NOMO-1 treated with dmso at 0.1 percent for 144 hours (cell line): ENCODE results near the gene NFIC.
A peak's percentile ranks its signal among the peaks of the same experiment; 100 is the strongest.
"Not testable (repeated sequence)": the region's sequence is repeated elsewhere in the genome, so short reads cannot be mapped to it uniquely, and the experiment has no call there.

Experiments
- DNase-seq: peaks from one replicate; lab custom pipeline; 2025; ENCODE audit not compliant: unreplicated experiment; lab: John Stamatoyannopoulos, UW

The NFIC gene

DNA sequence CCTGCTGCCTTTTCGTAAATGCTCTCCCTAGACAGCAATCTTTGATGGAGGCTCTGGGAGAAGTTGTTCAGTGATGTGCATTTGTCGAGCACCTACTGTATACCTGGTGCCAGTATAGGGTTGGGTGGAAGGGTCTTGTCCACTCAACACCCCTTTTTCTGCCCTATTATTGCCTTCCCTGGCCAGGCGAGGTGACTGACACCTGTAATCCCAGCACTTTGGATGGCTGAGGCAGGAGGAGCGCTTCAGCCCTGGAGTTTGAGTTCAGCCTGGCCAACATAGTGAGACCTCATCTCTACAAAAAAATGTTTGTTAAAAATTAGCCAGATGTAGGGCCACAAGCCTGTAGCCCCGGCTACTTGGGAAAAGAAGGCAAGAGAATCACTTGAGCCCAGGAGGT, 49.3 kb downstream of the NFIC start:
- DNase-seq: no peak

DNA sequence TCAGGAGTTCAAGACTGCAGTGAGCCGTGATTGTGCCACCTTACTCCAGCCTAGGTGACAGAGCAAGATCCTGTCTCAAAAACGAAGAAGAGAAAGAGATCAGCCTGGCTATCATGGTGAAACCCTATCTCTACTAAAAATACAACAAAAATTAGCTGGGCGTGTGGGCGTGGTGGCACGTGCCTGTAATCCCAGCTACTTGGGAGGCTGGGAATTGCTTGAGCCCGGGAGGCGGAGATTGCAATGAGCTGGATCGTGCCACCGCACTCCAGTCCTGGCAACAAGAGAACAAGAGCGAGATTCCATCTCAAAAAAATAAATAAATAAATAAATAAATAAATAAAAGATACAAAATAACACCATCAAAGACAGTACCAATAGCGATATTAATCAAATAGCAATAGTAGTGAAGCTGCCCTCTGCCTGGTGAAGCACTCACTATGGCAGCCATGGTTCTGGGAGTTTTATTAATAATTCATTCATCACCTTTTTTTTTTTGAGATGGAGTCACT, 53.9 kb downstream of the NFIC start:
- DNase-seq: no peak

DNA sequence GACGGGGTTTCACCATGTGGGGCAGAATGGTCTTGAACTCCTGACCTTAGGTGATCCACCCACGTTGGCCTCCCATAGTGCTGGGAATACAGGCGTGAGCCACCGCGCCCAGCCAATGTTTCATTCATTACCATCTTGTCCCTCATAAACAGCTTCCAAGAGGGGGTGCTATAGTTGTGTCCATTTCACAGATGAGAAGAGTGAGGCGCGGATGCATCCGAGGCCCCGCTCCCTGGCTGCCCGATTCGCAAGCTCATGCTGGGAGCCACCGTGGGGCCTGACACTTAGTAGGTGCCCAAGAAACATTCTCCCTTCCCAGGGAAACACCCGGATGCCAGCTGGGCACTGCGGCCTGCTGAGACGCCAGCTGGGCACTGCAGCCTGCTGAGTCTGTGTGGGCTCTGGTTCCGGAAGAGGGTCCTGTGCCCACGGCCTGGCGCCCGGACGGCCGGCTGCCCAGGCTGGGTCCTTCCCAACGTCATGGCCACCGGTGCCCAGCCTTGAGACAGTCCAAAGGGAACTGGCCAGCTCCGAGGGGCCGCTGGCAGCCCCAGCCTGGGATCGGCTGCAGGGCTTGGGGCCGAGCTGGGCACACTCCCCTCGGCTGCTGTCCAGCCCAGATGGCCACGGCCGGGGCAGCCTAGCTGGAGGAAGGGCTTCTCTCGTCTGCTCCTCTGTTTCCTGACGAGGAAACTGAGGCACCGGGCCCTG, 54.7 kb downstream of the NFIC start:
- DNase-seq: no peak

DNA sequence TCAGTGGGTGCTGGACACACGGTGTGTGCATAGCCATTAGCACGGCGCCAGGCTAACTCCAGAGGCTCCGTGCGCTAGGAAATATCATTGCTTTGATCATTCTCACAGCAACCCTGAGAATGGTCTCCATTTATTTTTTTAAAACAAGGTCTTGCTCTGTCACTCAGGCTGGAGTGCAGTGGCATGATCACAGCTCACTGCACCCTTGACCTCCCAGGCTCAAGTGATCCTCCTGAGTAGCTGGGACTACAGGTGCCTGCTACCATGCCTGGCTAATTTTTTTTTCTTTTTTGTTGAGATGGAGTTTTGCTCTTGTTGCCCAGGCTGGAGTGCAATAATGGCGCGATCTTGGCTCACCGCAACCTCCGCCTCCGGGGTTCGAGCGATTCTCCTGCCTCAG, 55.3 kb downstream of the NFIC start:
- DNase-seq: not testable (repeated sequence)

DNA sequence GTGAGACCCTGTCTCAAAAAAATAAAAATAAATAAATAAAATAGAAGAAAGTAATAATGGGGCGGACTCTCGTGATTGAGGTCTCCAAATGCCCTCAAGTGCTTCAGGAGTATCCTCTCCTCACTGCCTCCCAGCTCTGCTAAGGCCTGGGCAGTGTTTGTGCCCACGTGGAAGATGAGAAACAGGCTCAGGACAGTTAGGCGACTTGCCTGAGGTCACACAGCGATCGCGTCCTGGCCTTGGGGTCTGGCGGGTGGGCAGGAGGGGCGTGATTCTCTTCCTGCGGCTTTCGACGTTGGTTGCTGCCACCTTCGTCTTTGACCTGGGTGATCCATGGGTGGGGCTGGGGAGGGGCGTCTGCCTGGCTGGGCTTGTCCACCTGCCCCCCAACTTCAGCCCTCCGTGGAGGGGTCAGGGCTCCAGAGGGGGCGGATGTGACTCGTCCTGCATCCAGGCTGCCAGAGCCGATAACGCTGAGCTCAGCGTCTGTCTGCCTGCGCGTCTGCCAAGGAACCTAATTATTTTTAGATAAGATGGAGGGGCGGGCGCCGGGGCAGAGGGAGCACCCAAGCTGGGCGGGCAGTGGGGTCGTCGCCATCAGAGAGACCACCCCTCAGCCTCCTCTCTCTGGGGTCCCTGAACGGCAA, 56.9 kb downstream of the NFIC start:
- no peak for DNase-seq

DNA sequence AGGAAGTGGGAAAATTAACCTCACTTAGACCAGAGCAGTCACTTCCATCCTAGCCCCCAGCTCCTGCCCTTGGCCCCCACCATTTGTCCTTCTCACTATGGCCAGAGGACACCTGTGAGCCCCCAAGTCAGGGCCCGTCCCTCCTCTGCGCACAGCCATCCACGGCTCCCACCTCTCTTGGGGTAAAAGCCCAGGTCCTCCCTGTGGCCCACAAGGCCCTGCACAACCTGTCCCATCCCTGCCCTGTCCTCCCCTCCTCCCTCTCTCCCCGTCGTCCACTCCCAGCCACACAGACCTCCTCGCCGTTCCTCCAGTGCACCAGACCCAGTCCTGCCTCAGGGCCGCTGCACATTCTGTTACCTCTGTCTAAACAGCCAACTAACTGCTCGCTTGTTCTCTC, 60.0 kb downstream of the NFIC start:
- DNase-seq: no peak

DNA sequence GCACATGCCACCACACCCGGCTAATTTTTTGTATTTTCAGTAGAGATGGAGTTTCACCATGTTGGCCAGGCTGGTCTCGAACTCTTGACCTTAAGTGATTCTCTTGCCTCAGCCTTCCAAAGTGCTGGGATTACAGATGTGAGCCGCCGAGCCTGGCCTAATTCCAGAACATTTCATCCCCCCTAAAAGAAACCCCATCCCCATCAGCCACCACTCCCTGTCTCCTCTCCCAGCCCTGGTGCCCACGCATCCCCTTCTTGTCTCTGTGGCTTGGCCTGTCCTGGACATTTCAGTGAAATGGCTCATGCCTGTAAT, 63.9 kb downstream of the NFIC start:
- DNase-seq: not testable (repeated sequence)

DNA sequence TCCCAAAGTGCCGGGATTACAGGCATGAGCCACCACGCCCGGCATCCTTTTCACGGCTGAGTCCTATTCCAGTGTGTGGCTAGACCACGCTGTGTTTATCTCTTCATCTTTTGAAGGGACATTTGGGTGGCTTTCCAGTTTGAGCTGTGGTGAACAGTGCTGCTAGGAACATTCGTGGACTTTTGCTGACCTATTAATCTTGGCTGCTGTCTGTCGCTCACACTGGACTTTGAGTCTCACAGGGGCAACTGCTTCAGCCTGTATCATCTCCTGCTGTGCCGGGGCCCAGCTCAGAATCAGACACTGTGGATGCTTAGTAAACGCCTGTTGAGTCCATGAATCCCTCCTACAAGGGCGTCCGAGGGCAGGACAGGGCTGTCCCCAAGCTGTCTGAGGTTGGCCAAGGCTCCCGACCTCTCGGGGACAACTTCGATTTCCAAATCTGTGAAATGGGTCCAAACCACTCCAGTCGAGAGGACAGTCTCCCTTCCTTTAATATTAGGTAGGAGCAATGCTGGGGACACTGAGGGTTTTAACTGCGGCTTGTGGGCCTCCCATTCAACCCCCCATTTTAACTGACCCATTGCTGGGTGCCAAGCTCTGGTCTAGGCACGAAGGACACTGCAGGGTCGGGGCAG, 65.5 kb downstream of the NFIC start:
- no peak for DNase-seq

DNA sequence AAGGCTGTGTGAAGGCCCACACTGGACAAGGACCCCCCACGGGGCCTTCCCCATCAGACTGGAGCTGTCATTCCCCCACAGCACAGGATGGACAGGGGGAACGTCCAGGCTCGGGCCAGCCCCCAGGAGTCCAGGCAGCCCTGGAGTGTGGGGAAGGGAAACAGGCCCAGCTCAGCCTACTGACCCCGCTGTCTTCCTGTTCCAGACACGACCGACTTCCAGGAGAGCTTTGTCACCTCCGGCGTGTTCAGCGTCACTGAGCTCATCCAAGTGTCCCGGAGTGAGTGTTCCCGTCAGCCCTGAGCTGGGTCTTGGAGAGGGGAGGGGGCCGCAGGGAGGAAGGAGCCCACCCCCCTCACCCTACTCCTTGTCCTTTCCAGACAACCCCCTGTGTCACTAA, 66.9 kb downstream of the NFIC start:
- DNase-seq: no peak

DNA sequence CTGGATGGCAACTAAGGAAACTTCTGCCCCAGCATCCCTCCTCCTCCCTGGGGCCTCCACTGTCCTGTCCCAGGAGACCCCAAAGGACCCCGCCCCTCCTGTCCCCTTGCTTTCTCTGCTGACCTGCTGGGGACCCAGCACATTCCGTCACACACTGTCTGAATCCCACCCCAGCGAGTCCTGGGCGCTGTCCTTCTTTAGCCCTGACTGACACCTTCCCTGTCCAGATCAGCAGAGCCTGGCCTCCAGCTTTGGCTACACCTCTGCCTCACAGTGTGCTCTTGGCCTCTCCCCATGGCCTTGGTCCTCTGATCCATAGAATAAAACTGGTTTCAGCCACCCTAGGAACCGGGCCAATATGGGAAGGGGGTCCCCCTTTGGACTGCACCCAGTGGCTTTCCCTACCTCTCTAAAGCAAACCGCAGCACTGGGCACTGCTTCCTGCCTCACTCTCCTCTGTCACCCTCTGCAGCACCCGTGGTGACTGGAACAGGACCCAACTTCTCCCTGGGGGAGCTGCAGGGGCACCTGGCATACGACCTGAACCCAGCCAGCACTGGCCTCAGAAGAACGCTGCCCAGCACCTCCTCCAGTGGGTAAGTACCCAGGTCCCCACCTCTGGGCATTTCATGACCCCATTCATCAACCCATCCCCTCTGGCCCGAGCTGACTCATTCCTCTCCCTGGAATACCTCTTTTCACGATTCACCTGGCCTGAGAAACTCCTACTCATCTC, 67.6 kb downstream of the NFIC start:
- no peak for DNase-seq

DNA sequence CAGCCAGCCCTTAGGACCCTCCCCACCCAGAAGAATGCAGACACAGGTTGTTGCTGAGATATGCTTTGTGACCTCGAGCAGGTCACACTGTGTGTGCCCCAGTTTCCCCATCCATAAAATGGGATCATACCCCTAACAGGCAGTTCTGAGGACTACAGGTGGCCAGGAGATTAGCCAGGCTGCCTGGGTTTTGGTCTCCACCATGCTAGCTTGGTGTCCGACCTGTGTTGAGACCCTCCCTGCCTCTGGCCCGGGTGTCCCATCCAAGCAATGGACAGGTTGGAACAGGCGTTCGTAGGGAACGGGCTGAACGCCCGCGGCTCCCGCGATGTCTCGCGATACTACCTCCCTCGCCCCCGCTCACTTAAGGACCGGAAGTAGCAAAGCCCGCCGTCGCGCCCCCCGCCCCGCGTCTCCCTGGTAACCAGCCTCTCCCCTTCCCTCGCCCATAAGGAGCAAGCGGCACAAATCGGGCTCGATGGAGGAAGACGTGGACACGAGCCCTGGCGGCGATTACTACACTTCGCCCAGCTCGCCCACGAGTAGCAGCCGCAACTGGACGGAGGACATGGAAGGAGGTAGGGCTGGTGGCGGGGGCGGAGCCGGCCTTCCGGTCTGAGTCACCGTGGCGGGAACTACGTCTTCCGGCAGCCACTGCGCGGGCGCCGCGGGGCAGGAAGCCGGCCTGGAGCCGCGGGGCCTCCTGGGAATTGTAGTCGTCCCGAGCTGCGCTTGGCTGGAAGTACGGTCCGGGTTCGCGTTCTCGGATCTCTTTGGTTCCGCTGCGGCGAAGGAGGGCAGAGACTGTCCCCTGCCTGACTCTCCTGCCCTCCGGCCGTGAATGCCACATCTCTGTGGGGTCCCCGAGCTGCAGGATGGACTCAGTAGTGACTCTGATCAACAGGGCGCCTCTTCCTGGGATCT, 68.5 kb downstream of the NFIC start:
- DNase-seq: peak; percentile 95

DNA sequence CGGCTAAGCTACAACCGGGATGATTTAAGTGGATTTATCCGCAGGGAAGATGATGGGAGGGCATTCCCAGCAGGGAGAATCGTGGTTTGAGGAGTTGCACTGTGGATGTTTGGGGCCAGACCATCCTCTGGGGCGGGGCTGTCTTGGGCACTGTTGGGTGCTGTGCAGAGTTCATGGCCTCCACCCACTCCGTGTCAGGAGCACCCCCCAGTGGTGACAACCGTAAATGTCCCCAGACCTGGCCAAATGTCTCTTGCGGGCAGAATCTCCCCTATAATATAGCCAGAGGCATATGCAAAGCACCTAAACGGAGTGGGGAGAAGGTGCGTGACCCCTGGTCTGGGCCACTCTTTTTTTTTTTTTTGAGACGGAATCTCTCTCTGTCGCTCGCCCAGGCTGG, 73.7 kb downstream of the NFIC start:
- no peak for DNase-seq

DNA sequence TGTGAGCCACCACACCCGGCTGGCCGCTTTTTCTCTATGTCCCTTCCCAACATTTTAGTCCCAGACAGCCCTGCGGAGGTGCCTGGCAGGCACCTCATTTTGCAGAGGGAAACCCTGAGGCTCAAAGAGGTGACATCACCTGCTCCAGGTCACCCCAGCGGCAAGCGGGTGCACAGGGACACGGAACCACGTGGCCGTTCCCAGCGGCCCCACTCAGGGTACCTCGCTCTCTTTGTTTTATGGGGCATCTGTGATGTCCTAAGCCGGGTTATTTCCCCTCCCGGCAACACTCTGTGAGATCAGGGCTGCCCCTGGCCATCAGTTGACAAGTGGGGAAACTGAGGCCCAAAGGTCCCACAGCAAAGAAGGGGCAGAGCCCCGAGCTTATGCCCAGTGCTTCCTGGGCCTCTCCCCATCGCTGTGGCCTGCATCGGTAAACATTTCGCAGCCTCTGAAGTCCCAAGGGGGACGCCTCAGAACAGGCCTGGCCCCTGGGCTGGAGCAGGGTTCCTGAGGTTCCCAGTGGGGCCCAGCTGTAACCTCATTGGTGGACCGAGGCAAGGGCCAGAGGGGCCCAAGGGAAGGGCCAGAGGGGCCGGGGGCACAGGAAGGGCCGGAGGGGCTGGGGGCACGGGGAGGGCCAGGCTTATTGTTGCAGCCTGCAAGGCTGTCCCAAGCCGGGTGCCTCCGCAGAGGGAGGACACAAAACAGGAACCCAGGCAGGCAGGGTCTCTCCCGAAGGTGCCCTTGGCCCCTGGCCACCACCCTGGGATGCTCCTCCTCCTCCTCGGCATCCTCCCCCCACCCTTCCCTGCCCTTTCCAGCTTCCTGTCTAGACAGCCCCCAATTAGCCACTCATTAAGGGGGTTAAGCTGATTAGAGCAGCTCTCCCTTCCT, 75.0 kb downstream of the NFIC start:
- no peak for DNase-seq

DNA sequence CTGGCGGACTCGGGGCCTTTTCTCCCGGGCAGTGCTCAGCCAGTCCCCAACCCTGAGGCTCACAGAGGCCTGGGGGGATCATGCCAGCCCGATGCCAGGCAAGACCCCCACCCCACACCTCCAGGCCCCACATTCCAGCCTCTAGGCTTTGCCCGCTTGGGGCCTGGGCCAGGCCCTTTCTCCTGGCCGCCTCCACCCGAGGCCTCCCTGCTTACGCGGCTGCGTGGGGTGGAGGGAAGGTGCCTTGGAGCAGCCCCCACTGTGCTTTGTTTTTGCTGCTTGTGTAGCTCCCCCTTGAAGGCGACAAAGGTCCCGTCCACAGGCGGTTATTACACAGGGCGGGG, 75.6 kb downstream of the NFIC start:
- no peak for DNase-seq

DNA sequence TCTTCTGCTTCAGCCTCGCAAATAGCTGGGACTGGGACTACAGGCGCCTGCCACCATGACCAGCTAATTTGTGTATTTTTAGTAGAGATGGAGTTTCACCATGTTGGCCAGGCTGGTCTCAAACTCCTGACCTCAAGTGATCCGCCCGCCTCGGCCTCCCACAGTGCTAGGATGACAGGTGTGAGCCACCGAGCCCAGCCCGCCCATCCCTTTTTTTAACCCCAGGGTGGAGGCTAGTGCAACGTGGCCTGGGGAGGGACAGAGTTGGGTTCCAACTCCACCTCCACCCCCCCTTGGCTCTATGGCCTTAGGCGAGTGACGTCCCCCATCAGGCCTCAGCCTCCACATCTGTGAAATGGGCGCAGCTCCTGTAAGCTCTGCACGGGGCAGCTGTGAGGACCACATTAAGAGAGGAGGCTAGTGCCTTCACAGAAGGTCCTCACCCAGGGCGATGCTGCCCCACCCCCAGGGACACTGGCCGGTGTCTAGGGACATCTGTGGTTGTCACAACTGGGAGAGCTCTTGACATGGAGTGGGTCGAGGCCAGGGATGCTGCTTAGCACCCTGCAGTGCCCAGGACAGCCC, 76.2 kb downstream of the NFIC start:
- DNase-seq: no peak

DNA sequence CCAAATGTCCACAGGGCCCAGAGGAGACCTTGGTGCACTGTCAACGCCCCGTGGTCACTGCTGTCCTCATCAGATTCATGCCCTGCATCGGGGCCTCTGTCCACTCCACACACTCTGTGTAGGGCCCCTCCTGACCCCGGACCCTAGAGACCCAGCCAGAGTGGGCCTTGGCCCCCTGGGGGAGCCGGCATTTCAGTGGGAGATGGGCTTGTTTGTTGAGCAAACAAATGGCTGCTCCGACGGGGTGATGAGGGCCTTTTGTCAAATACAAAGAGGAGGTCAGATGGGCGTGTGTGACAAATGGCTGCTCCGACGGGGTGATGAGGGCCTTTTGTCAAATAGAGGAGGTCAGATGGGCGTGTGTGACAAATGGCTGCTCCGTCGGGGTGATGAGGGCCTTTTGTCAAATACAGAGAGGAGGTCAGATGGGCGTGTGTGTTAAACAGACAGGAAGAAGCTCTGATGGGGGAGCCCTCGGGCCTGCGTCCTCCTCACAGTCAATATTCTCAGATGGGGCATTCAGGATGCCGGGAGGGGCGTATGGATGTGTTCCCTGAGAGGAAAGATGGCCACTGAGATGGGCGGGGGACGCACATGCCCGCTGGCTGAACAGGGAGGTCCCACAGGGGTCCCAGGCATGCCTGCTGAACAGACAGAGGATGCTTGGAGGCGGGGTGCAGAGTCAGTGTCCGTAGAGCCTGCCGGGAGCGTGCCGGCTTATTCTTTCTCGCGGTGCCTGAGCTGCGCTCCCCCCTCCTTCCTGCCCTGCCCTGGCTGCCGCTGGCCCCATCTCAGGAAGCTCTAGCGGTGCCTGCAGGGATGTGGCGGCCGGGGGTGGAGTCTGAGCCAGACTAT, 77.7 kb downstream of the NFIC start:
- DNase-seq: no peak

DNA sequence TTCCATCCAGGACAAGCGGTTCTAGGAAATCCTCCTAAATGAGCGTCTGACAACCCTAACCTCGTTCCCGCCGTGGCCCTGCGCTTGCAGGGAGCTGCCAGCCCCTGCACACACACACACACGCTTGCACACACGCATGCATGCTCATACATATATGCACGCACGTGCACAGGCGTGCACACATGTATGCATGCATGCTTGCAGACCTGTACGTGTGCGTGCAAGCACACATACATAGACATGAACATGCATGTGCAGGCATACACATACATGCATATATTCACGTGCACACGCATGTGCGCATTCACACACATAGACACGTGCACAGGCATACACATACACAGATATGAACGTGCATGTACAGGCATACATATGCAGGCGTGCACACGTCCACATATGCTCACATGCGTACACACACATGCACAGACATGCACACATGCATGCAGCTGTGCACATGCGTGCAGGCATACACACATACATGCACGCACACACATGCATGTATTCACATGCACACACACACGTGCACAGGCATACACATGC, 78.4 kb downstream of the NFIC start:
- DNase-seq: no peak

DNA sequence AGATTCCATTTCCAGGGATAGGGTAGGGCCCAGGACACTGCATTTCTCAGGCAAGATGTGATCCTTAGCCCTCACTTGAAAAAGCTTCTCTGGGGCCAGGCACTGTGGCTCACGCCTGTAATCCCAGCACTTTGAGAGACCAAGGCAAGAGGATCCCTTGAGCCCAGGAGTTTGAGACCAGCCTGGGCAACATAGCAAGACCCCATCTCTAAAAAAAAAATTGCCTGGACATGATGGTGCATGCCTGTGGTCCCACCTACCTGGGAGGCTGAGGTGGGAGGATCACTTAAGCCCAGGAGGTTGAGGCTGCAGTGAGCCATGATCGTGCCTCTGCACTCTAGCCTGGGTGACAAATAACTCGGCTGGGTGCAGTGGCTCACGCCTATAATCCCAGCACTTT, 80.3 kb downstream of the NFIC start:
- DNase-seq: not testable (repeated sequence)
